GM19438 (cell line): ENCODE data around the gene TMC2.

ENCODE experiments used
- ATAC-seq: cut with Tn5 transposase; IDR thresholded peaks from one replicate; pipeline ENCODE4 v1.9.1; 2021; ENCODE audit warnings: low read depth; ENCODE audit not compliant: unreplicated experiment

The TMC2 gene

GRCh38 chr20:2576317-2576727 lies 39.9 kb downstream of the TMC2 start:
- no peak for ATAC-seq

DNA sequence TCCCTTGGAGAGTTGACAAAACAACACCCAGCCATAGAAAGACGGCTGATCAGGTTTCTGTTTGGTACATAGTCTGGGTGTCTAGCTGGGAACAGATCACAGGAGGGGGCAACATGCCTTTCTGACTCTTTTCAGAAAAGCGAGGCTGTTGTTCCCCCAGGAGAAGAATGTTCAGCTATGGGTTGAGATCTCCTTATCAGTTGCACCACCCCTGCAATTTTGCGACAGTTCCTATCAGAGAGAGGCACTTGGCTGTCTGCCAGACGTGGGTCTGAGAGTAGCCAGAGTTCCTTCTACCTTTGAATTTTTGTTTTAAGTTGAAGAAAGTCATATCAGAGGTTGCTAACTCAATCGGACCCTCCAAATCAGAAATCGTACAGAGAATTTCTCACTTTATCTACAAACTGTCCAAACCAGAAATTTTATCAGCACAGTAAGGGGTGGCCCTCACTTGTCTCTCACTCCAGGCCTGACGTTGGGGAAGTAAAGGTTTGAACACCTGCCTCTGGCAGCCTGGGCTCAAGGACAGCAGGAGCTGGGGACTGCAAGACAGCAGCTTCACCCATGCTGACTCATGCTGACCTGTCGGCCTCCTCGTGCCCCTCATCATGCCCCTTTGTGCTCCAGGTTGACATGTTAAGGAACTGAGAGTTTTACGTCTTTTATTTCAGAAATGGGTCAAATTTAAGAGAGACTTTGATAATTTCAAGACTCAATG lies 42.3 kb downstream of the TMC2 start:
- ATAC-seq: no peak

- no peak for ATAC-seq
These were observed 49.4 kb downstream of the TMC2 start for GRCh38 chr20:2585811-2586210.

GRCh38 chr20:2593756-2594155 lies 57.4 kb downstream of the TMC2 start:
- ATAC-seq: no peak

- no peak for ATAC-seq
These were observed 58.7 kb downstream of the TMC2 start for GRCh38 chr20:2595076-2595475.

- no peak for ATAC-seq
These were observed 60.4 kb downstream of the TMC2 start for GRCh38 chr20:2596673-2597279.

GRCh38 chr20:2599288-2600006 lies 63.1 kb downstream of the TMC2 start:
- ATAC-seq: no peak

GRCh38 chr20:2602046-2602735 lies 65.8 kb downstream of the TMC2 start:
- no peak for ATAC-seq

DNA sequence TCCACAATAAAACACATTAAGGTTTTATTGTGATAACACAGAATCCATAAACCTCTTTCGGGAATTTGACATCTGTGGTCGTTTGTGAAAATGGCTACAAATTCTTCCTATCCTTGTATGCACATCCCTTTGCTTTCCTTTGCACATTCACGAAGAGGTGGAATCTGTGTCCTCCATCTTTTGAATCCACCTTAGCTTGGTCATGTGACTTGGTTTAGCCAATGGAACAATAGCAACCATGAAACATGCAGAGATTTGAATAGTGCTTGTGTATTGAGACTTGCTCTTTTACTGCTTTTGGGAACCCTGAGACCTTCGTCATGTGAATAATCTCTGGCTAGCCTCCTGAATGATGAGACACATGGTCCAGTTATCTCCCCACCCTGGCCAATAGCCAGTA lies 66.4 kb downstream of the TMC2 start:
- no peak for ATAC-seq

GRCh38 chr20:2603816-2604505 lies 67.6 kb downstream of the TMC2 start:
- no peak for ATAC-seq

DNA sequence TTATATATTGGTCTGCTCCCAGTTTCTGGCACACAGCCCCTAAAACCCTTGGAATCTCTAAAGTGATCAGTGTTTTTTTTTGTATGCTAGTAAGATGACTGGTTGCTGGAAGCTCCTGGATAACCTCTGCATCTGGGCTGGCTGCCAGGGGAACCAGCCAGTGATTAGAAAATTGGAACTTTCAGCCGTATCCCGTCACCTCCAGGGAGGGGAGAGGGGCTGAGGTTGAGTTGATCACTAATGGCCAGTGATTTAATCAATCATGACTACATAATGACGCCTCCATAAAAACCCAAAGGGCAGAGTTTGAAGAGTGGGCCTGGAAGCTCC lies 68.1 kb downstream of the TMC2 start:
- ATAC-seq: no peak

GRCh38 chr20:2606507-2607006 lies 70.2 kb downstream of the TMC2 start:
- no peak for ATAC-seq

- no peak for ATAC-seq
These were observed 74.0 kb downstream of the TMC2 start for GRCh38 chr20:2610326-2610725.

GRCh38 chr20:2610941-2611720 lies 74.8 kb downstream of the TMC2 start:
- no peak for ATAC-seq

DNA sequence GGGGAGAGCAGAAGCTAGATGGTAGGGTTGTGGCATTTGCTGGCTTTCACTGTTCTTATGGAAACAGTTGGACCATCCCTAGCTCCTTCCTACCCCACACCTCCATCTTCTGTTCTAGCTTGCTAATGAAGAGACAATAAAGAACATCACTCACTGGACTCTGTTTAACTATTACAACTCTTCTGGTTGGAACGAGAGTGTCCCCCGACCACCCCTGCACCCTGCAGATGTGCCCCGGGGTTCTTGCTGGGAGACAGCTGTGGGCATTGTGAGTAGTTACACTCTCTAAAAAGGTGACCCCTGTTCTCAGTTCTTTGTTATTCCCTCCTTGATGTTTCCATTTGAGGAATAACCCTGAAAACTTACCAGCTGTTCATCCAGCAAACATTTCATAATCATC lies 75.7 kb downstream of the TMC2 start:
- ATAC-seq: no peak

- ATAC-seq: no peak
These were observed 80.3 kb downstream of the TMC2 start for GRCh38 chr20:2616634-2617033.

DNA sequence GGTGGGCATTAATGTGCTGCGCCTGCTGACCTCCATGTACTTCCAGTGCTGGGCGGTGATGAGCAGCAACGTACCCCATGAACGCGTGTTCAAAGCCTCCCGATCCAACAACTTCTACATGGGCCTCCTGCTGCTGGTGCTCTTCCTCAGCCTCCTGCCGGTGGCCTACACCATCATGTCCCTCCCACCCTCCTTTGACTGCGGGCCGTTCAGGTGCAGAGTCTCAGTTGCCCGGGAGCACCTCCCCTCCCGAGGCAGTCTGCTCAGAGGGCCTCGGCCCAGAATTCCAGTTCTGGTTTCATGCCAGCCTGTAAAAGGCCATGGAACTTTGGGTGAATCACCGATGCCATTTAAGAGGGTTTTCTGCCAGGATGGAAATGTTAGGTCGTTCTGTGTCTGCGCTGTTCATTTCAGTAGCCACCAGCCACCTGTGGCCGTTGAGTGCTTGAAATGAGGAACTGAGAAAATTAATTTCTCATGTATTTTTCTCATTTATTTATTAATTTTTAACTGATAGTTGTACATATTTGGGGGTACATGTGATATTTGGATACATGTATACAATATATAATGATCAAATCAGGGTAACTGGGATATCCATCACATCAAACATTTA lies 80.8 kb downstream of the TMC2 start:
- no peak for ATAC-seq

GRCh38 chr20:2618815-2619214 lies 82.4 kb downstream of the TMC2 start:
- no peak for ATAC-seq

GRCh38 chr20:2619337-2619736 lies 83.0 kb downstream of the TMC2 start:
- no peak for ATAC-seq
